ENCODE results near the gene VPS8. TPM values are rescaled to one million over a fixed set of nuclear protein-coding genes. Genes with fewer than 3 reads are reported as not detected.

VPS8 gene
- total RNA-seq, 4 donors from 2014 or later, result 32.5 to 63.7 (median 45.6) TPM

DNA sequence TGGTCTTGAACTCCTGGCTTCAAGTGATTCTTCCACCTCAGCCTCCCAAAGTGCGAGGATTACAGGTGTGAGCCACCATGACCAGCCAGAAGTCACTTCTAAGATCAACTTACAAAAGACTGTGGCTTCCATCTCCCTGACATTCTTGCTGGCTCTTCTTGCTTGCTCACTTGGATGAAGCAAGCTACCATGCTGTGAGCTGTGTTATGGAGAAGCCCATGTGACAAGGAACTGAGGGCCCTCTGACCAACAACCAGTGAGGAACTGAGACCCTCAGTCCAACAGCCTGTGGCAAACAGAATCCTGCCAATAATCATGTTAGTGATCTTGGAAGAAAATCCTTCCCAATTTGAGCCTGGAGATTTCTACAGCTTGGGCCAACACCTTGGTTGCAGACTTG lies 7.2 kb upstream of the VPS8 start:
- DNase-seq (ENCODE audit: low spot score) (no peak), ATAC-seq (ENCODE audit: low FRiP score) (no peak)
- TF ChIP-seq, protein P1, sequence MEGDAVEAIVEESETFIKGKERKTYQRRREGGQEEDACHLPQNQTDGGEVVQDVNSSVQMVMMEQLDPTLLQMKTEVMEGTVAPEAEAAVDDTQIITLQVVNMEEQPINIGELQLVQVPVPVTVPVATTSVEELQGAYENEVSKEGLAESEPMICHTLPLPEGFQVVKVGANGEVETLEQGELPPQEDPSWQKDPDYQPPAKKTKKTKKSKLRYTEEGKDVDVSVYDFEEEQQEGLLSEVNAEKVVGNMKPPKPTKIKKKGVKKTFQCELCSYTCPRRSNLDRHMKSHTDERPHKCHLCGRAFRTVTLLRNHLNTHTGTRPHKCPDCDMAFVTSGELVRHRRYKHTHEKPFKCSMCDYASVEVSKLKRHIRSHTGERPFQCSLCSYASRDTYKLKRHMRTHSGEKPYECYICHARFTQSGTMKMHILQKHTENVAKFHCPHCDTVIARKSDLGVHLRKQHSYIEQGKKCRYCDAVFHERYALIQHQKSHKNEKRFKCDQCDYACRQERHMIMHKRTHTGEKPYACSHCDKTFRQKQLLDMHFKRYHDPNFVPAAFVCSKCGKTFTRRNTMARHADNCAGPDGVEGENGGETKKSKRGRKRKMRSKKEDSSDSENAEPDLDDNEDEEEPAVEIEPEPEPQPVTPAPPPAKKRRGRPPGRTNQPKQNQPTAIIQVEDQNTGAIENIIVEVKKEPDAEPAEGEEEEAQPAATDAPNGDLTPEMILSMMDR (IDR thresholded peaks at IDR 0.05), result no peak

DNA sequence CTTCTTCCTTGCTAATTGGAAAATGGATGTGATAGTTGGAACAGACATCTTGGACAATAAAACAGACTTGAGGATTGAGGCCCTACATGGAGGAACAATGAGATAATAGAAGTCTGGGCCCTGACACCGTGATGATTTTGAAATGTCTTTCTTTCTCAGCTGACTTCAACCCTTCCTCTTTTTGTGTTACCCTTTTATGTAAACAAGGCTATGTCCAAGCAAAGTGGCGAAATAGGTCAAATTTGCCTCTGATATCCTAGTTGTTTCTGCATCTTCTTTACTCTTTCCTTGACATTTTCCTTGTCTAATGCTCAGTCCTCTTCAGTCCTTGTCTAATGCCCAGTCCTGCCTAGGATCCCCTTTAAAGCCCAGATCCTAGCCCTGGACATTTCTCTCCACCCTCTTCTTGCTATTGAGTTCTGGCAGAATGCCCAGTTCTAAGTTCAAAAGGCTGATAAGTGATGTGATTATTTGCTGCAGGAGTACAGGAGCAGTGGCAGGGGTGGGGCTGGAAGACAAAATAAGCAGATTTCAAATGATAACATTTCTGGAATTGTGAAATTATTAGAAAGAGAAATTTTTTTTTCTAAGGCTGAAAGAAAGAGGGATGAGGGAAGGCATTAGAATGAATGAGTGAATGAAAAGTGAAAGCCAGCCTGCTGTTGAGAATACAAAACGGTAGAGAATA lies 6.5 kb upstream of the VPS8 start:
- ATAC-seq (ENCODE audit: low FRiP score) (no peak), DNase-seq (ENCODE audit: low spot score) (no peak)
- TF ChIP-seq, protein P1 (IDR thresholded peaks at IDR 0.05), result no peak

DNA sequence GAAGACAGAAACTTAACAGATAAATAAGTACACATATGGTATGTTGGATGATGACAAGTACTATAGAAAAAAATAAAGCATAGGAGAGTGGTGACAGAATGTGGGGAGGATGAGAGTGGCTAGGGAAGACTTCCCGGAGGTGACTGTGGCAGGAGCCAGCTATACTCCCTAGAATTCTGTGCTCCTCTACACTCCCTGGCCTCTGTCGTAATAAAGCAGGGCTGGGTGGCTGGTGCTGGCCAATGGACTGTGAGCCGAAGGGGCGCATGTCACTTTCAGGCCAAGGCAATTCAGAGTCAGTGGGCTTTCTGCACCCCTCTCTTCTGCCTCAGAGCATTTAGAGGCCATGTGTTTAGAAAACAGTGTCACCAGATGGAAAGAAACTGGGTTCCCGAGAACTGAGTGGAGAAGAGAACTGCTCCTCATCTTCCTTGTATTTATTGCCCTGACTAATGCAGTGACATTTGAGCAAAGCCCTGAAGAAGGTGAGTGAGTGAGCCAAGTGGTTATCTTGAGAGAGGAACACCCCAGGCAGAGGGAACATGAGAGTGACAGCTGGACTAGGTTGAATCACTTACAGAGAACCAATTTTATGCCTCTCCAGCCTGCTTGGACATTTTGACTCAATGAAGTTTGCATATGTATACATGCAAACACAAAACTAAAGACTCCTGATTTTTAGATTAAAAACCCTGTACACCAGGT lies 5.2 kb upstream of the VPS8 start:
- no peak for DNase-seq (ENCODE audit: low spot score)
- no peak for ATAC-seq (ENCODE audit: low FRiP score)
- TF ChIP-seq, protein P1 (IDR thresholded peaks at IDR 0.05), result no peak

DNA sequence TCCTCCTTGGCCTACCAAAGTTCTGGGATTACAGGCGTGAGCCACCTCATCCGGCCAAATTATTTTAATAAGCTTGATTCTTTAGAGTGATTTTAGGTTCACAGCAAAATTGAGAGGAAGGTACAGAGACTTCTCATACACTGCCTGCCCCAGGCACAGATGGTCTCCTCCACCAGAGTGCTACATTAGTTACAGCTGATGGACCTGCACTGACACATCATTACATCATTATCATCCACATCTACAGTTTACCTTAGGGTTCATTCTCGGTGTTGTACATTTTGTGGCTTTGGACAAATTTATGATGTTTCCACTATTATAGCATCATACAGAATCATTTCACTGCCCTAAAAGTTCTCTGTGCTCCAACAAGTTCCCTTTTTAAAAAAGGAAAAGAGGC lies 4.4 kb upstream of the VPS8 start:
- no peak for DNase-seq (ENCODE audit: low spot score)
- ATAC-seq (ENCODE audit: low FRiP score), result no peak
- TF ChIP-seq, protein P1 (IDR thresholded peaks at IDR 0.05), result no peak

DNA sequence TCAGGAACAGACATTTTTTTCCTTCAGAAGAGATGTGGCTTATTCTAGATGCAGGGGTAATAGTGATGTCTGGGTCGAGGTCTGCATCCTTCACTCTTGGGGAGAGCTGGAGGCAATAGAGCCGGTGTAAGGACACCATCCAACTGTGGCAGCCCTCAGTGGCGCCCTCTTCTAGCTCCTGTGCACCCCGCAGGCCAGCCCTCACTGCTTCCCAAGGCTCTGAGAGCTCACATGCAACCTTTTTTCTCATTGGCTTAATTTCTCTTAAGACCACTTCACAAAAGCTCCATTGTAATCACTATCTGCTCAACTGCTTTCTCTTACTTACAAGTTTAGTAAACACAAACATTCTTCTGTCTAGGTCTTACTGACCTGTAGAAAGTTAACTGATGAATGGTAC lies 3.9 kb upstream of the VPS8 start:
- ATAC-seq (ENCODE audit: low FRiP score) (no peak), DNase-seq (ENCODE audit: low spot score) (no peak)
- TF ChIP-seq, protein P1 (IDR thresholded peaks at IDR 0.05), result no peak

DNA sequence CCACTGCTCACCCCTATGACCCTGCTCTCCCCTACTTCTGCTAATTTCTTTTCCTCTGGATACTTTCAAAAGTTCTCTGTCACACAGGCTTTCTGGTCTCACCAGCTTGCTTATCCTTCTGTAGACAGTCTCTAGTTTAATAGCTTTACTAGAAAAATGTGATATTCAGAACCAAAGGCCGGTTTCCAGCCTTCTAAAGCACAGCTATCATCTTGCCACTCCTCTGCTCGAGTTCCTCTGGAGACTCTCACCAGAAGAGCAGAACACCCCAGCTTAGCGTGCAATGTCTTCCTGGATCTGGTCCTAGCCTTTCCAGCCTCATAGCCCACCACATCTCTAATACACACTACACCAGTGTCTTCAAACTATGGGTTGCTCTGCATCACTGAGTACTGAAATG lies 1.8 kb upstream of the VPS8 start:
- DNase-seq (ENCODE audit: low spot score), result no peak
- TF ChIP-seq, protein P1 (IDR thresholded peaks at IDR 0.05), result no peak
- no peak for ATAC-seq (ENCODE audit: low FRiP score)

DNA sequence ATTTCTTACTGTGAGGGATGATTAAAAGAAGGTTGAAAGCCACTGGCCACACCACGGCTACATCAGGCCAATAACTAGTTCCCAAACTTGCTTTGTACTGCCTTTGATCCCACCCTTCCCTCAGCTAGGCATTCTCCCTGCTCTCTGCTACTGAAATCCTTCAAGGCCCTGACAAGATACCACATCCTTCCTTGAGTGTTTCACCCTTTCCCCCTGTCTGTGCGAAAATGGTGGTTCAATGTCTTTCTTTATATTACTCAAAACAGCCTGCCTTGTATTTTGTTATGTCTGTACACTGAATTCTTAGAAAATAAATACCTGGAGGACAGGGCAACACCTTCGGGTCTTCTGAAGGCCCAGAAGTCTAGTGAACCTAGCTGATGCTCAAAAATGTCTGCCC lies 932 bp upstream of the VPS8 start:
- TF ChIP-seq, protein P1 (IDR thresholded peaks at IDR 0.05), result no peak
- no peak for ATAC-seq (ENCODE audit: low FRiP score)
- no peak for DNase-seq (ENCODE audit: low spot score)
